Fibroblast of mammary gland (primary cell): ENCODE results near the gene IGFBPL1.

Experiments used
- DNase-seq: peaks from one replicate; pipeline ENCODE4 v3.0.0-alpha.2; 2010; ENCODE audit warnings: low read depth
- H3K4me3 ChIP-seq: 2 replicates; pipeline ENCODE4 v1.5.1; 2011; ENCODE audit warnings: low read depth, mild to moderate bottlenecking, low read length, moderate library complexity; ENCODE audit not compliant: control insufficient read depth
- TF ChIP-seq, protein P1 (sequence below): conservative IDR thresholded peaks from 2 replicates; pipeline ENCODE4 v1.5.1; 2011; ENCODE audit warnings: low read depth, low read length, inconsistent platforms; ENCODE audit not compliant: control insufficient read depth, insufficient read depth

IGFBPL1 gene

DNA sequence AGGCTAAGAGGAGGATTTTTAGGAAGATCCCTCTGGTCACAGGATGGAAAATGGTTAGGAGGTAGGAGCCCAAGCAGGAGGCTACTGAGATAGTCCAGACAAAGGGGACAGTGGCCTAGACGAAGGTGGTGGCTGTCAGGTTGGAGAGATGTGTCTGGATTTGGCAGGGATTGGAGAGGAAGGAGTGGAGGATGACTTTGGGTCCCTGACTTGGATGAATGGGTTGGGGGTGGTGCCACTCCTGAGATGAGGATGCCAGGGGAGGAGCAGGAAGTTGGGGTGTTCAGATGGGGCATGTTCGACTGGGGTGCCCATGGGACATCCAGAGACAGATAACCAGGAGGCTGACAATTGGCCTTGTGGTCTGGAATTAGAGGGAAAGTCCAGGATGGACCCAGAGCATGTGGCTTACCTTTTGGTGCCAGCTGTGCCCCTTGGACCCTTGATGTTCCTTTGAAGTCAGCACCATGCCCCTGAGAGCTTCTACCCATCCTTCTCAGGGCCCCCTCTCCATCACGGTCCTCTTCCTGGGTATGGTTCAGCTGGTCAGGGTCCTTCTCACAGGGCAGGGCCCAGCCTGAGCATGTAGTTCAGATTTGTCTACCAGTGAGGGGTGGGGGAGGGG is 15.1 kb upstream of the IGFBPL1 start:
- no peak for DNase-seq
- H3K4me3 ChIP-seq: no peak overlapping the region
- TF ChIP-seq, protein P1, sequence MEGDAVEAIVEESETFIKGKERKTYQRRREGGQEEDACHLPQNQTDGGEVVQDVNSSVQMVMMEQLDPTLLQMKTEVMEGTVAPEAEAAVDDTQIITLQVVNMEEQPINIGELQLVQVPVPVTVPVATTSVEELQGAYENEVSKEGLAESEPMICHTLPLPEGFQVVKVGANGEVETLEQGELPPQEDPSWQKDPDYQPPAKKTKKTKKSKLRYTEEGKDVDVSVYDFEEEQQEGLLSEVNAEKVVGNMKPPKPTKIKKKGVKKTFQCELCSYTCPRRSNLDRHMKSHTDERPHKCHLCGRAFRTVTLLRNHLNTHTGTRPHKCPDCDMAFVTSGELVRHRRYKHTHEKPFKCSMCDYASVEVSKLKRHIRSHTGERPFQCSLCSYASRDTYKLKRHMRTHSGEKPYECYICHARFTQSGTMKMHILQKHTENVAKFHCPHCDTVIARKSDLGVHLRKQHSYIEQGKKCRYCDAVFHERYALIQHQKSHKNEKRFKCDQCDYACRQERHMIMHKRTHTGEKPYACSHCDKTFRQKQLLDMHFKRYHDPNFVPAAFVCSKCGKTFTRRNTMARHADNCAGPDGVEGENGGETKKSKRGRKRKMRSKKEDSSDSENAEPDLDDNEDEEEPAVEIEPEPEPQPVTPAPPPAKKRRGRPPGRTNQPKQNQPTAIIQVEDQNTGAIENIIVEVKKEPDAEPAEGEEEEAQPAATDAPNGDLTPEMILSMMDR: no peak

DNA sequence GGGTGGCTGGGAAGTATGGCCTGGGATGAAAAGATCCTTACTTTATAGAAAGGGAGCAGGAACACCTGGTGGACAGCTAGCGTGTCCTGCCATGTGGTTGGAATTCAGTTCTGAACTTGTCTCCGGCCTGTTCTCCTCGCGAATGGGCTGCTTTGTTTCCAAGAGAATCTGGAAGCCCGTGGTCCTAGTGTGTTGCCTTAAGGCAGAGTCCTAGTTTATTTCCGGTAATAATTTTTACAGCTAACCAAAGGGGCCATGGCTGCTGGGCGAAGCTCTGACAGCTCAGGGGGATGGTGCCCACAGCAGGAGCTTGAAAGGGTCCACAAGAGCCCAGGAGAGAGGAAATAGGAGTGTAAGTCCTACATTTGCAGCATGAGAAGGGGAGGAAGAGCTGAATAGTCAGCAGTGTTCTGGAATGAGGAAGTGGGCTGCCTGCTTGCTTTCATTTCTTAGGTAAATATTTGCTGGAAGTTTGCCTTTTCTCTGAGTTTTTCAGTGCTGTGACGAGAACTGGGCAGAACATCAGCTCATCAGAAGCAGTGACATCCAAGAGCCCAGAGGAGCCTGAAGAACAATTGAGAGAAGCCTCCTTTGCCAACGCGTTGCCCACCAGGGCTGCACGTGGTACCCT is 13.1 kb upstream of the IGFBPL1 start:
- TF ChIP-seq, protein P1: no peak
- no peak overlapping the region for H3K4me3 ChIP-seq
- no peak for DNase-seq

DNA sequence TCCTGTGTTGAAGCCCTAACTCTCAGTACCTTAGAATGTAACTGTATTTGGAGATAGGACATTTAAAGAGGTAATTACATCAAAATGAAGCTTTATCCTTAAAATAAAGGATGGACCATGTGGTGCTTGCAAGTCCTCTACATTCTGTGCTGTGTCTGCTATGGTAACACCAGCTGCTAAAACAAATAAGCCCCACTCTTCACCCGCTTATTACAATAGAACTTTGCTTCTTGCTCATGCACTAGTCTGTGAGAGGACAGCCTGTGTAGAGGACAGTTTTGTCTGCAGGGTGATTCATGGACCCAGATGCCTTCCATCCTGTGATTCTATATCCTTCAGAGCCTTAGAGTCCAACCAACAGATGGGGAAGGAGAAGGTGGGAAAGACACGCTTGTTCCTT is 12.5 kb upstream of the IGFBPL1 start:
- DNase-seq: no peak
- TF ChIP-seq, protein P1: no peak

DNA sequence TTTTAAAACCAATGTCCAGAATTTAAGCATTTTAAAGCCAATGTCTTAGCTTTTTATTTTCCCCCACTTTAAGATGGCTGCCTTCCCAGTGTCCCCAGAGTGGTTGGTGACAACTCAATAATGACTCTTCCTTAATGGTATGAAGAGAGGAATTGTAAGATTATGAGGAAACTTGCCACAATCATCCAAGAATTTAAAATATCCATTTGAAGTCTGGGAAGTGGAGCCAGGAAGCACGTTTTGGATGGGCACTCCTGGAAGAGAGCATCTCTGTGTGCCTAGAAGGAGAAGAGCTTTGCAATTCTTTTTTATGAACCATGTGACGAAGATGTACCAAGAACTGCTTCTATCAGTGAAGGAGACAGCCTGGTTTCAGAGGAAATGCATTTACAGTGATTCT is 11.3 kb upstream of the IGFBPL1 start:
- no peak overlapping the region for H3K4me3 ChIP-seq
- DNase-seq: no peak
- TF ChIP-seq, protein P1: no peak

More for the DNA sequence above, 12.5 kb upstream of the IGFBPL1 start:
- no peak overlapping the region for H3K4me3 ChIP-seq

DNA sequence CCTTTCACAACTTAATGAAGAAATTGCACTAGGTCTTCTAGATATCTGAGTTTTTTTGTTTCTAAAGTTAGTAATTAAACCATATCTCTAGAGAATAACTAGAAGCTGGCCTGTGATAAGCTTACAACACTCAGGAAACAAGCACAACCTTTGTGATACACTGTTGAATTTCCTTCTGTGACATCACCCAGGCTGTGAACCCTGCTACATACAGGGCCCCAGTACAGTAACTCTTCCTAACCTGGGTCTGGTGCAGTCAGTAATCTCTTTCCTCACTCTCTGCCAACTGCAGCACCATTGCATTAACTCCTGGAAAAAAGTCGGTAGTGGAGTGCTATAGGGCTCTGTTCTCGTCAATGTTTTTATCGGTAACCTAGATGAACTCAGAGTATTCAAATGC is 10.6 kb upstream of the IGFBPL1 start:
- TF ChIP-seq, protein P1: no peak
- no peak for DNase-seq
- H3K4me3 ChIP-seq: no peak overlapping the region

DNA sequence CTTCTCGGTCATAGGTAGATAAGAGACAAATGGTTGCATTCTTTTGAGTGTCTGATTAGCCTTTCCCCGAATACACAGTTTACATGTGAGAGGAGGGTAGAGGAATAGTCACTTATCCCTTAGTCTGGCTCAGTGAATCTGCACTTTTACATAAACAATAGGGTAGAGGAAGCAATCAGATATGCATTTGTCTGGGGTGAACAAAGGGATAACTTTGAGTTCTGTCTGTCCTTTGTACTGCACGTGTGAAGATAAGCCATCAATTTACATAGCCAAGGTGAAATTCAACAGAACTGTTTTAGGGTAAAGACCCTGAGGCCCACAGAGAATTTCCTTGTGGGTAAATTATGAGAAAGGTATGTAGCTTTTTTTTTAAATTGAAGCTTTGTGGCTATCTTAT is 10.1 kb upstream of the IGFBPL1 start:
- DNase-seq: no peak
- no peak overlapping the region for H3K4me3 ChIP-seq
- TF ChIP-seq, protein P1: no peak
